Hepatocyte (in vitro differentiated cells): ENCODE results near the gene SIPA1L2.

Experiments used
- EZH2phosphoT487 ChIP-seq: fragments of 200-600 bp; sonication (generic); IDR thresholded peaks from one replicate; pipeline ENCODE4 v1.6.1; 2018; ENCODE audit warnings: antibody characterized with exemption, mild to moderate bottlenecking, low read depth, moderate library complexity; ENCODE audit not compliant: unreplicated experiment, severe bottlenecking
- TF ChIP-seq, protein P1 (sequence below): fragments of 200-600 bp; sonication (generic); IDR thresholded peaks from 2 replicates; pipeline ENCODE4 v1.5.1; 2016; ENCODE audit warnings: antibody characterized with exemption, mild to moderate bottlenecking; ENCODE audit not compliant: poor library complexity

DNA sequence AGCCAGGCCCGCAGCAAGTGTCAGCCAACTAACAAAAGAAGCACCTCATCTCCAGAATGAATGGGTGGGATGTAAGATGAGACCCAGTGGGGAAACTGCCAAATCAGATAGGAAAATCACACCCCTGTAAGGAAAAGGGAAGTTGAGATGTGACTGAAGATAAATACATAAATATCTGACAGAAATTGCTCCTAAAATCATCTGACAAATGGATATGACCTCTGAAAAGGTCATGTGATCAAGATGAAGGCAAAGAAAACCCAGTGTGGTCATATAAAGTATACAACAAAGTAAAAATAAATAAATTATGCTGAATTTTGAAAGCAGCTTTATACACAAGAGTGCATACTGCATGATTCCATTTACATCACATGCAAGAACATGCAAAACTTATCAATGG lies 12.7 kb downstream of the SIPA1L2 start:
- TF ChIP-seq EZH2phosphoT487: no peak
- TF ChIP-seq, protein P1, sequence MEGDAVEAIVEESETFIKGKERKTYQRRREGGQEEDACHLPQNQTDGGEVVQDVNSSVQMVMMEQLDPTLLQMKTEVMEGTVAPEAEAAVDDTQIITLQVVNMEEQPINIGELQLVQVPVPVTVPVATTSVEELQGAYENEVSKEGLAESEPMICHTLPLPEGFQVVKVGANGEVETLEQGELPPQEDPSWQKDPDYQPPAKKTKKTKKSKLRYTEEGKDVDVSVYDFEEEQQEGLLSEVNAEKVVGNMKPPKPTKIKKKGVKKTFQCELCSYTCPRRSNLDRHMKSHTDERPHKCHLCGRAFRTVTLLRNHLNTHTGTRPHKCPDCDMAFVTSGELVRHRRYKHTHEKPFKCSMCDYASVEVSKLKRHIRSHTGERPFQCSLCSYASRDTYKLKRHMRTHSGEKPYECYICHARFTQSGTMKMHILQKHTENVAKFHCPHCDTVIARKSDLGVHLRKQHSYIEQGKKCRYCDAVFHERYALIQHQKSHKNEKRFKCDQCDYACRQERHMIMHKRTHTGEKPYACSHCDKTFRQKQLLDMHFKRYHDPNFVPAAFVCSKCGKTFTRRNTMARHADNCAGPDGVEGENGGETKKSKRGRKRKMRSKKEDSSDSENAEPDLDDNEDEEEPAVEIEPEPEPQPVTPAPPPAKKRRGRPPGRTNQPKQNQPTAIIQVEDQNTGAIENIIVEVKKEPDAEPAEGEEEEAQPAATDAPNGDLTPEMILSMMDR: no peak
